ENCODE results near the gene DLX4.

- no peak for TF ChIP-seq POLR2A (IDR thresholded peaks at IDR 0.05)
- no peak for TF ChIP-seq CTCF (IDR thresholded peaks at IDR 0.05)
- TF ChIP-seq POLR2AphosphoS5 (IDR thresholded peaks at IDR 0.05; ENCODE audit: insufficient read depth in 1 of 2, low read depth in 1 of 2) = no peak
These were observed 27.1 kb downstream of the DLX4 start for GRCh38 chr17:49996121-49996494.

Data from vagina (tissue), 2 donors.